NCI-H146 treated with DMSO at 0.1 percent for 48 hours (cell line): ENCODE measurements around the gene NFS1.

Source experiments
- DNase-seq: peaks from one replicate; lab custom pipeline; 2025; ENCODE audit not compliant: unreplicated experiment; lab: John Stamatoyannopoulos, UW

The NFS1 gene

DNA sequence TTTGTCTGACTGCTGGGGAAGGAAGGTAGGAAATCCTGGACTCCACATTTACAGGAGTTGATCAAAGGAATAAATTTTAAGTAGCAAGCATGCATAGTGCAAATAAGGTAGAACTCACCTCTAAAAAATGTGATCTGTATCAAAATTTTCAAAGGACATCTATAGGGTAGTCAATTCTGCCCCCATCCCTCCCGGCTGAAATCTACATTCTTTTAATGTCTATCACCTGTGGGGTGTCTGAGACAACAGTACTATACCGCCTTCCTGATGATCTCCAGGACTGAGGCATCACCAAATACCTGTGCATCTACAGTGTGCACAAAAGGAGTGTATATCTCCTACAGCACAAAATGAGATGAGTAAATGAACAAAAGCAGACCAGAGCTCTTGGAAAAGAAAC is 54.3 kb downstream of the NFS1 start:
- DNase-seq: no peak

DNA sequence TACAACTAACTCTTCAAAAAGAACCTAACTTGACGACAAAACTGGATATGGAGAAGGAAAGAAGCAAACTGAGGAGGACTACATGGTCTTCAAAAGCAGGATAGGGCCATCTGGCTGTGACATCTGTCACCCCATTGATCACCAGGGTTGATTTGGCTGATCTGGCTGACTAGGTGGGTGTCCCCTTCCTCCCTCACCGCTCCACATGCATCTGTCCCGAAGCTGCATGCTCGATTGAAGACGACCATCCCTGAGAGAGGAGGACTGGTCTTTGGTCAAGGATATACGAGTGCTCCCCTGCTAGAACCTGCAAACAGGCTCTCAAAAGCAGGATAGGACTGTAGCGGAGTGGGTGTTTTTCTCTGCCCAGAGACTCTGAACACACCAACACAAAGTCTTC is 56.1 kb downstream of the NFS1 start:
- DNase-seq: no peak

DNA sequence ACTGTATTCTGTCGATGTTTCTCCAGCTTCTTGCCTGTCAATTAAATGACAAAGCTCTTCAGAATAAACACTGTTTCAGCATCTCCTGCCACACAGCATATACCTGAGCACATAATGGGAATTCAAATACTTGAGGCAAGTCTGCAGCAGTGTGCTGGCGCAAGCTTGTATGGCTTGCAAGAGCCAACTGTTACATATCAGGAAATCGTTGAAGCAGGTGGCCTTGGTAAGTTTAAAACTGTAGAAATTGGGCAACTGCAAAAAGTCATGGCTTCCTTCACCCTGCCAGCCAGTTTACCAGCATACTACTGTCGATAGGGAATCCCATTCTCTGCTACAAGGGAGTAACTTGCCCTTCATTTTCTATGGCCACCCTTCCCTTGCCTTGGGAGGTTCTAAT is 57.4 kb downstream of the NFS1 start:
- no peak for DNase-seq

DNA sequence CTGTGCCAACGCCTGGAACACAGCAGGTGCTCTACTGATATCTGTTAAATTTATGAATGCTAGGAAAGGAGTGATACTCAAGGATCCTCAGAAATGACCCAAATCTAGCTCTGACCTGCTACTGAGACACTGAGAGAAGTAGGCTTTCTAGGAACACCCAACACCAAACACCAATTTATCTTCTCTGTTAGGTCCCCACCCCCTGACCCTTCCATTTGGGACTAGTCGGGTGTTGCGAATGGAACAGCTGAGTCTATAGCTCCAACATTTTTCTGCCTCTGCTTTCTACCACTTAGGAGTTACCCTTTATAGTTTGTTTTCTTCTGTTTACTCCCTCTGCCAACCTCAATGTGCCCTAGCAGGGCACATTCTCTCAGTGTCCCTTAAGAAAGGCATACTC is 58.4 kb downstream of the NFS1 start:
- no peak for DNase-seq

DNA sequence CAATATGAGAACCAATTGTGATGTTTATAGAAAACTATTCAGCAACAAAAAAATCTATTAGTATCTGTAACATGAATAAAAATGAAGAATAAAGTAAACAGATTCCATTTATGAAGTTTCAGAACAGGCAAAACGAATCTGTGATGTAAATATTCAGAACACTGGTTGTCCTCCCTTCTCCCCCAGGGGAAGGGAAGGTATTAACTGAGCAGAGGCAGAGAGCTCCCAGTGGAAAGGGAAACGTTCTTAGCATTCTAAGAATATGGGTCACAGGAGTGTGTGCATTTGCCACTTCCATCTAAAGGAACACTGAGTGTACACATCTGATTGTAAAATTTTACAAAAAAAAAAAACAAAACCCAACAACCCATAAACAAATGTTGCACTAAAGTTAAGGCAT is 60.4 kb downstream of the NFS1 start:
- no peak for DNase-seq

DNA sequence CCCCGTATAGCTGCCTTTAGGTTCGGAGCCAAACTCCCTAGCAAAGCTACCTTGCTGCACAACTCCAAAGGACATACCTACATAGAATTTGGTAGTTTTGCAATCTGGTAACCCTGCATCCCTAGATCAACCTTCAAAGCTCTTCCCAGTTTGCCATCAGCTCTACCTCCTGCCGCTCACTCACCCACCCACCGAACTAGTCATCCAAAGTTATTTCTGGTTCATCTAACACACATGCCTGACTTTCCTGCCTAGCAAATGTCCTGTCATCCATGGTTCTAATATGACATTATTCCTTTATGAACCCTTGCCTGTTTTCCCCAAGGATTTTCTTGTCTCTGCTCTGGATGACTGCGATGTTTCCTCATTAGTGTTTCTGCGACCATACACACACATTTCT is 61.9 kb downstream of the NFS1 start:
- no peak for DNase-seq

DNA sequence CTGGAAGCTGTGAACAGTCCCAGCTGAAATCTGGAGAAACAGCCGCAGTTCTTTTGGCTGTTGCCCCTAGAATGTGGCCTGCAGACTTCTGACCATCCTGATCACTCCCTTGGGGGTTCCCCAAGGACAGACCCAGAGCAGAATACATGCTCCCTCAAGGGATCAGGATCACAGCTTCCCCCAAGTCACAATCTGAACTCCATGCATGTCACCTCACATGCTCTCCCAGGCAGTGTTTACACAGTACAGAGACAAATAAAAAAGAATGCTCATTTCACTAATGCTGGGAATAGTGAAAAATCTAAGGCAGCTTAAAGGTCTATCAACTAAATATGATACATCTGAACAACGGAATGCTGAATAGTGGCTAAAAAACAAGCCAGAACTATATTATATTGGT is 63.1 kb downstream of the NFS1 start:
- DNase-seq: no peak

DNA sequence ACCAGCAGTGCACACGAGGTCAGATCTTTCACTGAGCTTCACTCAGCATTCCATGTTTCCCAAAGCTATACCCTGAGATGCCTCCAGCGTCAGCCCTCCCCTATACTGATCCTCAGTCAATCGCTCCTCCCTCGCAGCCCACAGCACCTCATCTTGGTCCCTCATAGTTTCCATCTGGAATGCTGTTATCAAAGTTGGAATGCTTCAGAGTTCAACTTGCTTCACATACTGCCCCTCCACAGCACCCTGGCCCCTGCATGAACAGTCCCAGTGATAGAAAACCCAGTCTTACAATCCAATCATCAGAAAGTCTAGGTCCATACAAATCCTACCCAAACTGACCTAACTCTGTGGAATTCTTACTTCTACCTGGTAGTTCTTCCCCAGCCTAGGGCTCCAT is 63.5 kb downstream of the NFS1 start:
- no peak for DNase-seq

DNA sequence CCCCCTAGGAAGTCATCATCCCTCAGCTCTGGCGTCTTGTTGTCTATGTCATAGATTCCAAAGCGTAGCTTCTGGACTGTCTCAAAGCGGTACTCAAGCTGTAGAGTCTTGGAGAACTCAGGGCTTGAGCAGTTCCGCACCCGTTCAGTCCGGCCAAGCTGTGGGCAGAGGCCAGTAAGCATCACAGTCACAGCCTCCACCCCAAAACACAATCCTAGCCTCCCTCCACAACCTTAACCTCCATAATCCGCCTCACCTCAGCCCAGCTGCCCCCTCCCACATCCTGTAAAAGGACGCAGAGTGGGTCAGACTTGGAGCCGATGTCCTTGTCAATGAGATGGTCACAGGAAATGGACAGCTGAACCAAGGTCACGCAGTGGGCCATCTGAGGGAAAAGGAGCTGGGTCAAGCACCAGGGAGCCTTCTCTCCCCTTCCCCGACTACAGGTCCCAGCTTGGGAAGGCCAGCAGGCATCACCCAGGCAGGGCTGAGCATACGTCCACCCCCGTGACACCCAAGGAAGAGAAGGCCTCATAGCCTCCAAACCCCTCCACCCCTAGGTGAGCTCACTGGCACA is 66.5 kb downstream of the NFS1 start:
- no peak for DNase-seq

DNA sequence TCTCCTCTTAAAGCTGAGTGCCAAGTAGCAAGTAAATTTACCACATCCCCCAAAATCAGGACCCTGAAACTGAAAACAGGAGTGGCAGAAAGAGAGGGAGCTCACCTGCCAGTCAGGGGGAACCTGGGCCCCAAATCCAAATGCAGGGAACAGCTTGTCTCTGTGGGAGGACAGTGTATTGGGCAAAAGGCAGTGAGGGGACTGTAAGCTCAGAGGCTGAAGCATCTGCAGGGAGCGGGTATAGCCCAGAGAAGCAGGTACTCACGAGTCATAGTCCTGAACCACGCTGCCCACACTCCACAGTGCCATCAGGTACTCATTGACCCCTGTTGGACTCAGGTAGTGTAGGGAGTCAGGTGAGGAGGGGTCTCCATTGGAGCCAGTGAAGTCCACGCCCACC is 68.5 kb downstream of the NFS1 start:
- DNase-seq: no peak

DNA sequence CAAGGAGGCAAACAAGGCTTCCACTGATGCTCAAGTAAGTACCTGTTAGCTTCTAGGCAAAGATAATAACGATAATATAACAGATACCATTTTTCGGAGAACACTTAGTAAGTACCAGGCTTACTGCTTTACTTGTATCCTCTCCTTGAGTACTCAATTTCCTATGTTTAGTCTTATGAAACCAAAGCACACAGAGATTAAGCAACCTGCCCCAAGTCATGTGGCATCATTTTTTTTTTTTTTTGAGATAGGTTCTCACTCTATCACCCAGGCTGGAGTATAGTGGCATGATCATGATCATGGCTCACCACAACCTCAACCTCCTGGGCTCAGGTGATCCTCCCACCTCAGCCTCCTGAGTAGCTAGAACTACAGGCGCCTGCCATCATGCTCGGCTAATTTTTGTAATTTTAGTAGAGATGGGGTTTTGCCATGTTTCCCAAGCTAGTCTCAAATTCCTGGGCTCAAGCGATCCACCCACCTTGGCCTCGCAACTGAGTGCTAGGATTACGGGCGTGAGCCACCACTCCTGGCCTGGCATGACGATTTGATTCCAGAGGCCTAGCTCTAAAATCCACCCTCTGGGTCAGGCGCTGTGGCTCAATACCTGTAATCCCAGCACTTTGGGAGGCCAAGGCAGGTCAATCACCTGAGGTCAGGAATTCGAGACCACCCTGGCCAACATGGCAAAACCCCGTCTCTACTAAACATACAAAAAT is 69.6 kb downstream of the NFS1 start:
- DNase-seq: no peak

DNA sequence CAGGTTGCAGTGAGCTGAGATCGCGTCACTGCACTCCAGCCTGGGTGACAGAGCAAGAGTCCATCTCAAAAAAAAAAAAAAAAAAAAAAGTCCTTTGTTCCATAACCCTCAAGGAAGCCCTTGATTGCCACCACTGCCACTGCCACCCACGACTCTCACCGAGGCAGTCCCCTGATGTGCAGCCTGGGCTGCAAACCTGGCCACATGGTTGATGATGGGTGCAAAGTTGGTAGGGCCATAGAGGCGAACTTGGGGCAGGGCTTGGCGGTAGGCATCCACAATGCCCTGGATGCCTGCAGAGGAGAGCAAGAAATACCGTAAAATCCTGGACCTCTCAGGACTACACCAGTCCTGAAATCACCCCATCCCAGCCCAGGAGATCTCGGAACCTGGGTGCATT is 72.0 kb downstream of the NFS1 start:
- DNase-seq: no peak

DNA sequence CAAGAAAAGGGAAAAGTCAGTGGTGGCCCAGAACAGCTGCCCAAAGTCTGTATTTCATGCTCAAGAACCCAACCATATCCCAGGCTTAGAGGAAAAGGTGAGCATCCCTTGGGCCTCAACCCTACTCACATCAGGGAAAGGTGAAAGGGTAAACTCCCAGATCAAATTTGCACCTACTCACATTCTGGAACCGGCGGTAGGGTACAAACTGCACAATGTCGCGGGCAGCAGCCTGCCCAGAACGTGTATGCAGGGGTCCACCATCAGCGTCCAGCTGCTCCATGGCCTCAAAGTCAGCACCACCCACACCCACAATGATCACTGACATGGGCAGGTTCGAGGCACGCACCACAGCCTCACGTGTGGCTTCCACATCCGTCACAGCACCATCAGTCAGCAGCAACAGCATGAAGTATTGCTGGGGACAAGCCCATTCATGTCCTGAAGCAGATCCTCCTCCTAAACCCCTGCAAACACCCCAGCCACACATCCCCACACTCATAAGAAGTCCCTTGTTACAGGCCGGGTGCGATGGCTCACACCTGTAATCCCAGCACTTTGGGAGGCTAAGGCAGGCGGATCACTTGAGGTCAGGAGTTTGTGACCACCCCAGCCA is 72.7 kb downstream of the NFS1 start:
- DNase-seq: no peak

DNA sequence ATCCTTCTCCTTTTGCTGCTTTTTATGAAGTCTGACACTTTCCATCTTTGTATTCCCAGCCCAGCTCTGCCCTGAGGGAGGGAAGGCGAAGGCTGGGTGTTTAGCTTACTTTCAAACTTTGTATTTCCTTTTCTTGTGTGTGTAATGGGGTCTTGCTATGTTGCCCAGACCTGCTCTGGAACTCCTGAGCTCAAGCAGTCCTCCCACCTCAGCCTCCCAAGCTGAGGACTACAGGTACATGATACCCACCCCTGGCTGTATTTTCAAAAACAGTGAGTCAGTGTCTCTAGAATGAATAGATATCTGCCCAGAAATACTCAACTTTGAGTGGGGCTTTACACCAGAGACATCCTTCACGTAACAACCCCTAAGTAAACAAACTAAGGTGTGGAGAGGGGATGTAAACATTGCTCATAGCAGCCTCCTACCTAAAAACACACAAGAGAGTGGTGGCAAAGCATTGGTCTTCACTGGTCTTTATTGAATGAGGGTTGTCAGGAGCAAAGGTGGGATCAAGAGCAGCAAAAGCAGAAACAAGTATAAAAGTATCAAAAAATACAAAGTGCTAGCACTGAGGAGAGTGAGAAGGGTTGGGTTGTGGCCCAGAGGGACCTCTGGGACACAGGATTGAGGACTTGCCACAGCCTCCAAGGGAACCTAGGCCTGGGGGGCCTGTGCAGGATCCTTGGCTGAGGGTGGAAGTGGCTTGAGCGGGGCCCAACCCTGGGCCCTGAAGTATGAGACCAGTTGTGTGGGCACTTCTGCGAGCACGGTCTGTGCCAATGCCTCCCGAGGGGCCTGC is 73.4 kb downstream of the NFS1 start:
- DNase-seq: no peak

DNA sequence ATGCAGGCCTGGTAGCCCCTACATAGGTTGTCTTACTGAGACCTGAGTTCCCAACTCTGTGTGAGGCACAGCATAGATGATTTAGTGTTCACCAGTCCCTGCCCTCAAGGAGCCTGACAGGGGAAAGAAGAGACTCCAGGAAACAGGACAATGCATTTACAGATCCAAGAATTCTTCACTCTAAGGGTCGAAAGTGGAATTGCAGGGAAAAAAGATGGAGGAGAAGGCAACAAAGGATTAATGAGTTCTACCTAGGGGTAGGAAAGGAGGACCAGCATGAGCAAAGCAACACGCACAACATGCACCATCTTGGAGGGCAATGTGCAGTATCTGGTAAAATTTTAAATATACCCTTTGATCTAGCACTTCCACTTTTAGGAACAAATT is 77.6 kb downstream of the NFS1 start:
- DNase-seq: no peak

DNA sequence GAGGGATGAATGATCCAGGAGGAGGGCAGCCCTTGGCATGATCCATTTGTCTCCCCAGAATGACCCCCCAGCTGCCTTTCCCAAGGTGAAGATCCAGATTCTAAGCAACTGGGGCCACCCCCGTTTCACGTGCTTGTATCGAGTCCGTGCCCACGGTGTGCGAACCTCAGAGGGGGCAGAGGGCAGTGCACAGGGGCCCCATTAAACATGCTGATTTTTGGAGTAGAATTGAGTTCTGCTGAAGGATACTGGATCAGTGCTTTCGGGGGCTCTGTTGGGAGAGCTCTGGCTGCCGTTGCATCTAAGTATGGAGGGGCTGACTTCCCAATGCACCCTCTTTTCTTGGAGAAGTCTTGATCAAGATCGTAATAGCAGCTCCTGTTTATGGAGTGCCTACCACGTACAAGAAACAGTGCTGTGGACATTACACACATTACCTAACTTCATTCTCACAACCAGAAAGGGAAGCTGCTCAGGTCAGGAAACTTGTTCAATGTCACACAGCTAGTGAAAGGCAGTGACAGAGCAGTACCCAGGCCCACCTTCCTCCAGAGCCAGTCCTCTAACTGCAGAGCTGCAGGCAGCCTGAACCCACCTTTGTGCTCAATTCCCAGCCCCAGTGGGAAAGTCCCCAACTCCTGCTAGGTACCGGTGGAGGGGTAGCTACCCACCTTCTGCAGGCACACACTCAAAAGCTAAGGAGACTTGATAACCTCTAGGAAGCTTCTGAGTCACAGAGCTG is 78.2 kb downstream of the NFS1 start:
- no peak for DNase-seq

DNA sequence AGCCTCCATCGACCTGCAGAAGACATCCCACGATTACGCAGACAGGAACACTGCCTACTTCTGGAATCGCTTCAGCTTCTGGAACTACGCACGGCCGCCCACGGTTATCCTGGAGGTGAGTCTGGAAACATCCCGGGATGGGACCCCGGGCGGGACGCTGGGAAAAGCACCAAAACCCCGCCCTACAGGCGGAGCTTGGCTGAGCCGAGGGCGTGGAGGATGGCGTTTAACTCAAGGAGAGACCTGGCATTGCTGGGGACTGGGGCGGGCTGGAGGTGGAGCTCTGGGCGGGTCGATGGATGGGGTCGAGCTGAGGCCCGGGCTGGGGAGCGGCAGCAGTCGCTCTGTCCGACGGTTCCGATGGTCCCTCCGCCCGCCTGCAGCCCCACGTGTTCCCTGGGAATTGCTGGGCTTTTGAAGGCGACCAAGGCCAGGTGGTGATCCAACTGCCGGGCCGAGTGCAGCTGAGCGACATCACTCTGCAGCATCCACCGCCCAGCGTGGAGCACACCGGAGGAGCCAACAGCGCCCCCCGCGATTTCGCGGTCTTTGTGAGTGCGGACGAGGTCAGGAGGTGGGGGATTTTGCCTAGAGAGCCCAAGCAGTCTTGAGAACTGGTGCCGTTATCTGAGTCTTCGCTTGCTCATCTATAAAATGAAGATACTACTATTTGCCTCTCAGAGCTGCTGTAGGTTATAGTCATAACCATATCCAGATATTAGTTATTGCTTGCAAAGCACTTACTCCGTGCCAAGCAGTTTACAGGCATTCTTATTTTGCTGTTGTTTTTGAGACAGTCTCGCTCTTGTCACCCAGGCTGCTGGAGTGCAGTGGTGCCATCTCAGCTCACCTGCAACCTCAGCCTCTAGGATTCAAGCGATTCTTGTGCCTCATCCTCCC is 79.7 kb downstream of the NFS1 start:
- DNase-seq: peak; percentile 84

DNA sequence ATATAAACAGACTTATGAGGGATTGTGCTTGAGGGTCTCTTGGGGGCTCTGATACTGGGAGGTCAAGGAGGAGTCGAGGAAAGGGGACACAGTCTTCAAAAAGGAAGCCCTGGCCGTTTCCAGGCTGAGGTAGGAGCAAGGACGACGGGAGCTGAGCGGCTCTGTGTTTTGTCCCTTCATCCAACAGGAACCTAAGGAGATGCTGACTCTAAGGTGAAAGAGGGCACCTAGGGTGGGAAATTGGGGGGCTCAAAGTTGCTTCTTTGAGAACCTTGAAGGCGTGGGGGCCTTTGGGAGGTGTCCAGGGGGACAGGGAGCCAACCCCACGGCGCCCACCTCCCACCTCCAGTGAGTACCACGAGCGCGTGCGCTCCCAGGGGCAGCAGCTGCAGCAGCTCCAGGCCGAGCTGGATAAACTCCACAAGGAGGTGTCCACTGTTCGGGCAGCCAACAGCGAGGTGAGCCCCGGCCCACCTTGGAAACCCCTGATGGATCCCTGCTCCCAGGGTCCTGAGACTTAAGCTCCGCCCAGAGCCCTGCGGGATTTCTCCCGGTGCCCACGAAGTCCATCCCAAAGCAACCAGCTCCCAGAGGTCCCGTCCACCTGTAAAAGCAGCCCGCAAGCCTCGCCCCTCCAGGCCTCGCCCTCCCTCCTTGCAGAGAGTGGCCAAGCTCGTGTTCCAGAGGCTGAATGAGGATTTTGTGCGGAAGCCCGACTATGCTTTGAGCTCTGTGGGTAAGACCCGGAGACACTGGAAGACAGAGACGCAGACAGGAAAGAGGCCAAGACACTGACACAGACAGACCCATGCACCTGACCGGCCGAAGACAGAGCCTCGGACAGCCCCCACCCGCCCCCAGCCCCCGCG is 80.7 kb downstream of the NFS1 start:
- peak; percentile 39 for DNase-seq
